ENCODE measurements around the gene CYP1A1. TPM values are rescaled to one million over a fixed set of nuclear protein-coding genes. Genes with fewer than 3 reads are reported as not detected.

The CYP1A1 gene
- total and polyA plus RNA-seq, 8 donors, result 0.20 to 0.58 (median 0.40) TPM; not detected in 4

GRCh38 chr15:74669627-74670026 is 55.7 kb downstream of the CYP1A1 start:
- Histone ChIP-seq H3K4me3 (no peak overlapping the region), H3K9me3 (no peaks in the 10 kb centered on the region), H3K36me3 (peaks cover 20 to 69% (median 64%) of the 10 kb centered on the region in 4 donors), H3K4me1 (peaks cover 6 to 23% (median 8%) of the 10 kb centered on the region in 4 donors), H3K27me3 (no peaks in the 10 kb centered on the region), H3K27ac (no peak overlapping the region)
- intact Hi-C loops (cut with DNase I; ENCODE audit: low total_unique reads), result no loop called here
- TF ChIP-seq POLR2A (IDR thresholded peaks at IDR 0.05), result no peak
- no peak for TF ChIP-seq EP300 (IDR thresholded peaks at IDR 0.05)
- no peak for TF ChIP-seq POLR2AphosphoS5 (IDR thresholded peaks at IDR 0.05)
- no peak for TF ChIP-seq CTCF (IDR thresholded peaks at IDR 0.05)
- WGBS, 5 donors, result 87 to 94% (median 92%) methylated on average over 4 of the region's 4 CpGs
- no peak for DNase-seq

Other genes with a start within 250 kb of the CYP1A1 start
- gene ARID3B, start 184.3 kb downstream of the CYP1A1 start, total RNA-seq, result 10 to 100 TPM in 1 of 5 donors, 1 to 10 TPM in 4; 2.9 to 25.2 (median 6.2) TPM
- 1 to 10 TPM; 2.2 to 4.6 (median 3.8) TPM for gene ARID3B, start 184.3 kb downstream of the CYP1A1 start, polyA plus RNA-seq
- 100 to 1,000 TPM in 4 of 5 donors, 10 to 100 TPM in 1; 50.1 to 226 (median 120) TPM for gene CLK3, start 109.7 kb downstream of the CYP1A1 start, total RNA-seq
- 10 to 100 TPM; 47.6 to 71.5 (median 57.1) TPM for gene CLK3, start 109.7 kb downstream of the CYP1A1 start, polyA plus RNA-seq
- 10 to 100 TPM; 12.1 to 42.6 (median 17.4) TPM for gene EDC3, start 29.5 kb downstream of the CYP1A1 start, total RNA-seq
- 10 to 100 TPM in 2 of 3 donors, 1 to 10 TPM in 1; 8.8 to 10.5 (median 10.2) TPM for gene EDC3, start 29.5 kb downstream of the CYP1A1 start, polyA plus RNA-seq
- not detected for gene CYP1A2, start 23.3 kb upstream of the CYP1A1 start, total RNA-seq
- not detected for gene CYP1A2, start 23.3 kb upstream of the CYP1A1 start, polyA plus RNA-seq
- 10 to 100 TPM; 15.2 to 61.0 (median 20.7) TPM for gene CSK, start 56.6 kb upstream of the CYP1A1 start, total RNA-seq
- gene CSK, start 56.6 kb upstream of the CYP1A1 start, polyA plus RNA-seq, result 10 to 100 TPM; 21.8 to 33.4 (median 26.2) TPM
- 10 to 100 TPM in 1 of 5 donors, 1 to 10 TPM in 1, not detected in 3; 5.9 to 83.5 TPM for gene LMAN1L, start 87.3 kb upstream of the CYP1A1 start, total RNA-seq
- not detected for gene LMAN1L, start 87.3 kb upstream of the CYP1A1 start, polyA plus RNA-seq
- gene CPLX3, start 101.1 kb upstream of the CYP1A1 start, total RNA-seq, result 10 to 100 TPM in 2 of 5 donors, not detected in 3; 37.5 to 57.8 TPM
- 1 to 10 TPM in 1 of 3 donors, under 1 TPM in 1, not detected in 1; 0.61 to 1.4 TPM for gene CPLX3, start 101.1 kb upstream of the CYP1A1 start, polyA plus RNA-seq
- gene ULK3, start 117.6 kb upstream of the CYP1A1 start, total RNA-seq, result 100 to 1,000 TPM in 2 of 5 donors, 10 to 100 TPM in 3; 25.0 to 251 (median 50.7) TPM
- gene ULK3, start 117.6 kb upstream of the CYP1A1 start, polyA plus RNA-seq, result 10 to 100 TPM; 19.4 to 42.4 (median 24.0) TPM
- gene SCAMP2, start 147.8 kb upstream of the CYP1A1 start, total RNA-seq, result 100 to 1,000 TPM in 2 of 5 donors, 10 to 100 TPM in 3; 30.3 to 134 (median 45.5) TPM
- gene SCAMP2, start 147.8 kb upstream of the CYP1A1 start, polyA plus RNA-seq, result 10 to 100 TPM; 16.8 to 46.0 (median 20.3) TPM
- 10 to 100 TPM; 17.0 to 35.7 (median 20.4) TPM for gene MPI, start 164.5 kb upstream of the CYP1A1 start, total RNA-seq
- gene MPI, start 164.5 kb upstream of the CYP1A1 start, polyA plus RNA-seq, result 10 to 100 TPM; 18.4 to 20.7 (median 20.3) TPM
- gene FAM219B, start 181.3 kb upstream of the CYP1A1 start, total RNA-seq, result 10 to 100 TPM; 12.3 to 85.3 (median 49.5) TPM
- 10 to 100 TPM; 16.9 to 35.2 (median 28.9) TPM for gene FAM219B, start 181.3 kb upstream of the CYP1A1 start, polyA plus RNA-seq
- gene COX5A, start 212.5 kb upstream of the CYP1A1 start, total RNA-seq, result 100 to 1,000 TPM in 2 of 5 donors, 10 to 100 TPM in 3; 44.0 to 156 (median 61.1) TPM
- gene COX5A, start 212.5 kb upstream of the CYP1A1 start, polyA plus RNA-seq, result 100 to 1,000 TPM; 298 to 516 (median 464) TPM
- gene RPP25, start 231.2 kb upstream of the CYP1A1 start, total RNA-seq, result 10 to 100 TPM in 1 of 5 donors, 1 to 10 TPM in 4; 2.8 to 59.4 (median 7.6) TPM
- 10 to 100 TPM in 1 of 3 donors, 1 to 10 TPM in 2; 8.7 to 10.1 (median 9.3) TPM for gene RPP25, start 231.2 kb upstream of the CYP1A1 start, polyA plus RNA-seq

All from stomach (tissue), 9 donors.